HEK293 (cell line): ENCODE results near the gene SFMBT2.
"Not testable (repeated sequence)": the region's sequence is repeated elsewhere in the genome, so short reads cannot be mapped to it uniquely, and the experiment has no call there.

ENCODE experiments used
- CTCF ChIA-PET: fragments of 350-600 bp; formaldehyde crosslinking; extraction: SDS; loops from one replicate; lab custom pipeline; 2021; ENCODE audit warnings: antibody characterized with exemption; lab: Yijun Ruan, JAX
- POLR2A ChIA-PET: fragments of 300-600 bp; formaldehyde crosslinking; extraction: SDS; loops from one replicate; lab custom pipeline; 2020; ENCODE audit warnings: antibody characterized with exemption, inconsistent platforms; lab: Yijun Ruan, JAX
- H3K27ac ChIP-seq: fragments of 200-500 bp; sonication (Bioruptor generic); 2 replicates; pipeline ENCODE4 v1.5.1; 2014; ENCODE audit warnings: low read depth, low read length, control low read depth, inconsistent platforms; ENCODE audit errors: extremely low read depth
- H3K36me3 ChIP-seq, 2 experiments: fragments of 200-500 bp in 1 of 2; sonication (Bioruptor generic) in 1 of 2; 1 replicate in 1 of 2; 2 replicates in 1 of 2; pipeline ENCODE4 v1.5.1; 2014 to 2017; ENCODE audit warnings: inconsistent platforms in 2 of 2, low read length in 2 of 2; ENCODE audit not compliant: control insufficient read depth in 2 of 2, insufficient read depth in 1 of 2
- H3K4me1 ChIP-seq: fragments of 200-500 bp; sonication (Bioruptor generic); 2 replicates; pipeline ENCODE4 v1.5.1; 2014; ENCODE audit warnings: mild to moderate bottlenecking, low read length, inconsistent platforms; ENCODE audit not compliant: control insufficient read depth, insufficient read depth
- H3K4me3 ChIP-seq: 2 replicates; pipeline ENCODE4 v1.5.1; 2011; ENCODE audit warnings: low read depth, mild to moderate bottlenecking, control low read depth, low read length, moderate library complexity
- H3K9me3 ChIP-seq: fragments of 200-500 bp; sonication (Bioruptor generic); 2 replicates; pipeline ENCODE4 v1.5.1; 2014; ENCODE audit warnings: low read depth, low read length, inconsistent platforms; ENCODE audit not compliant: control insufficient read depth, insufficient read depth
- GLI2 ChIP-seq: fragments of 450-650 bp; formaldehyde crosslinking; IDR thresholded peaks from 2 replicates; pipeline ENCODE4; 2017; ENCODE audit warnings: missing biosample characterization, missing genetic modification characterization, low read depth, borderline replicate concordance
- IKZF3 ChIP-seq: fragments of 450-650 bp; IDR thresholded peaks from 2 replicates; pipeline ENCODE4 v1.5.0; 2018; ENCODE audit warnings: missing biosample characterization, mild to moderate bottlenecking, missing genetic modification characterization, moderate library complexity
- OSR2 ChIP-seq: fragments of 450-650 bp; formaldehyde crosslinking; IDR thresholded peaks from 2 replicates; pipeline ENCODE4 v1.5.1; 2016; ENCODE audit warnings: missing biosample characterization, missing genetic modification characterization
- OVOL3 ChIP-seq: fragments of 450-650 bp; formaldehyde crosslinking; IDR thresholded peaks from 2 replicates; pipeline ENCODE4 v1.5.1; 2016; ENCODE audit warnings: missing biosample characterization, missing genetic modification characterization
- WT1 ChIP-seq: fragments of 450-650 bp; formaldehyde crosslinking; IDR thresholded peaks from 2 replicates; pipeline ENCODE4 v1.5.1; 2016; ENCODE audit warnings: missing biosample characterization, missing genetic modification characterization
- ZBTB17 ChIP-seq: fragments of 450-650 bp; formaldehyde crosslinking; IDR thresholded peaks from 2 replicates; pipeline ENCODE4 v1.5.1; 2016; ENCODE audit warnings: missing biosample characterization, missing genetic modification characterization
- ZNF121 ChIP-seq: fragments of 450-650 bp; formaldehyde crosslinking; IDR thresholded peaks from 2 replicates; pipeline ENCODE4 v1.5.1; 2016; ENCODE audit warnings: missing biosample characterization, missing genetic modification characterization
- ZNF2 ChIP-seq: fragments of 450-650 bp; formaldehyde crosslinking; IDR thresholded peaks from 2 replicates; pipeline ENCODE4 v1.5.1; 2016; ENCODE audit warnings: missing biosample characterization, missing genetic modification characterization
- ZNF24 ChIP-seq: fragments of 450-650 bp; formaldehyde crosslinking; IDR thresholded peaks from 2 replicates; pipeline ENCODE4 v1.5.1; 2016; ENCODE audit warnings: missing biosample characterization, missing genetic modification characterization
- ZNF366 ChIP-seq: fragments of 450-650 bp; formaldehyde crosslinking; conservative IDR thresholded peaks from 2 replicates; pipeline ENCODE4 v1.5.1; 2016; ENCODE audit warnings: missing biosample characterization, missing genetic modification characterization
- ZNF394 ChIP-seq: fragments of 450-650 bp; formaldehyde crosslinking; IDR thresholded peaks from 2 replicates; pipeline ENCODE4 v1.5.1; 2016; ENCODE audit warnings: missing biosample characterization, missing genetic modification characterization, mild to moderate bottlenecking, moderate library complexity, borderline replicate concordance
- ZNF600 ChIP-seq: fragments of 450-650 bp; formaldehyde crosslinking; IDR thresholded peaks from 2 replicates; pipeline ENCODE4 v1.5.1; 2016; ENCODE audit warnings: missing biosample characterization, missing genetic modification characterization
- ZNF629 ChIP-seq: fragments of 450-650 bp; formaldehyde crosslinking; IDR thresholded peaks from 2 replicates; pipeline ENCODE4 v1.5.1; 2017; ENCODE audit warnings: missing biosample characterization, missing genetic modification characterization
- ZNF843 ChIP-seq: fragments of 450-650 bp; formaldehyde crosslinking; IDR thresholded peaks from 2 replicates; pipeline ENCODE4 v1.5.1; 2016; ENCODE audit warnings: missing biosample characterization, missing genetic modification characterization
- ZXDB ChIP-seq: fragments of 450-650 bp; formaldehyde crosslinking; IDR thresholded peaks from 2 replicates; pipeline ENCODE4 v1.5.1; 2016; ENCODE audit warnings: missing biosample characterization, missing genetic modification characterization
- TF ChIP-seq, protein P1 (sequence below): fragments of 450-650 bp; formaldehyde crosslinking; IDR thresholded peaks from 2 replicates; pipeline ENCODE4 v1.5.1; 2016; ENCODE audit warnings: missing biosample characterization, missing genetic modification characterization
- TF ChIP-seq, protein P2 (sequence below): fragments of 450-650 bp; formaldehyde crosslinking; IDR thresholded peaks from 2 replicates; pipeline ENCODE4 v1.5.1; 2016; ENCODE audit warnings: missing biosample characterization, missing genetic modification characterization
- TF ChIP-seq, protein P3 (sequence below): fragments of 450-650 bp; formaldehyde crosslinking; IDR thresholded peaks from 2 replicates; pipeline ENCODE4 v1.5.1; 2017; ENCODE audit warnings: missing biosample characterization, missing genetic modification characterization
- TF ChIP-seq, protein P4 (sequence below): fragments of 450-650 bp; formaldehyde crosslinking; IDR thresholded peaks from 2 replicates; pipeline ENCODE4 v1.5.1; 2017; ENCODE audit warnings: missing biosample characterization, missing genetic modification characterization
- TF ChIP-seq, protein P5 (sequence below): fragments of 450-650 bp; IDR thresholded peaks from 2 replicates; pipeline ENCODE4 v1.5.1; 2018; ENCODE audit warnings: missing biosample characterization, mild to moderate bottlenecking, missing genetic modification characterization
- TF ChIP-seq, protein P6 (sequence below): fragments of 450-650 bp; formaldehyde crosslinking; IDR thresholded peaks from 2 replicates; pipeline ENCODE4 v1.5.1; 2016; ENCODE audit warnings: missing biosample characterization, missing genetic modification characterization, borderline replicate concordance
- TF ChIP-seq, protein P7 (sequence below): fragments of 450-650 bp; formaldehyde crosslinking; IDR thresholded peaks from 2 replicates; pipeline ENCODE4 v1.5.1; 2016; ENCODE audit warnings: missing biosample characterization, missing genetic modification characterization

The SFMBT2 gene

DNA sequence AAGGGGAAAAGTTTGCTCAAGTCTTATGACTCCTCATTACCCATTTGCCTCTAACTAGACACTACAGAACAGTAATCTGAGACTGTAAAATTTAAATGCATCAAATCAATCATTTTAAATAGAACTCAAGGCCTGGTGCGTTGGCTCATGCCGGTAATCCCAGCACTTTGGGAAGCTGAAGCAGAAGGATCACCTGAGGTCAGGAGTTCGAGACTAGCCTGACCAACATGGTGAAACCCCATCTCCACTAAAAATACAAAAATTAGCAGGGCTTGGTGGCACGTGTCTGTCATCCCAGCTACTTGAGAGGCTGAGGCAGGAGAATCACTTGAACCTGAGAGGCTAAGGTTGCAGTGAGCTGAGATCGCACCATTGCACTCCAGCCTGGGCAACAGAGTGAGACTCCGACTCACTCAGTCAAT, 20.1 kb downstream of the SFMBT2 start:
- H3K9me3 ChIP-seq, H3K4me3 ChIP-seq, CTCF ChIA-PET, H3K36me3 ChIP-seq, H3K27ac ChIP-seq, POLR2A ChIA-PET: not testable (repeated sequence)
- peaks cover 18% of the 10 kb centered on the region for H3K4me1 ChIP-seq
- TF ChIP-seq, protein P1, sequence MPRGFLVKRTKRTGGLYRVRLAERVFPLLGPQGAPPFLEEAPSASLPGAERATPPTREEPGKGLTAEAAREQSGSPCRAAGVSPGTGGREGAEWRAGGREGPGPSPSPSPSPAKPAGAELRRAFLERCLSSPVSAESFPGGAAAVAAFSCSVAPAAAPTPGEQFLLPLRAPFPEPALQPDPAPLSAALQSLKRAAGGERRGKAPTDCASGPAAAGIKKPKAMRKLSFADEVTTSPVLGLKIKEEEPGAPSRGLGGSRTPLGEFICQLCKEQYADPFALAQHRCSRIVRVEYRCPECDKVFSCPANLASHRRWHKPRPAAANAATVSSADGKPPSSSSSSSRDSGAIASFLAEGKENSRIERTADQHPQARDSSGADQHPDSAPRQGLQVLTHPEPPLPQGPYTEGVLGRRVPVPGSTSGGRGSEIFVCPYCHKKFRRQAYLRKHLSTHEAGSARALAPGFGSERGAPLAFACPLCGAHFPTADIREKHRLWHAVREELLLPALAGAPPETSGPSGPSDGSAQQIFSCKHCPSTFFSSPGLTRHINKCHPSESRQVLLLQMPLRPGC (tag by site-specific recombination) = peak; percentile 80
- 0 out of 2 replicates have a peak, but pooled peaks have one; percentile 26 for TF ChIP-seq OVOL3
- peak; percentile 80 for TF ChIP-seq ZNF2 (tag by site-specific recombination)
- TF ChIP-seq, protein P2, sequence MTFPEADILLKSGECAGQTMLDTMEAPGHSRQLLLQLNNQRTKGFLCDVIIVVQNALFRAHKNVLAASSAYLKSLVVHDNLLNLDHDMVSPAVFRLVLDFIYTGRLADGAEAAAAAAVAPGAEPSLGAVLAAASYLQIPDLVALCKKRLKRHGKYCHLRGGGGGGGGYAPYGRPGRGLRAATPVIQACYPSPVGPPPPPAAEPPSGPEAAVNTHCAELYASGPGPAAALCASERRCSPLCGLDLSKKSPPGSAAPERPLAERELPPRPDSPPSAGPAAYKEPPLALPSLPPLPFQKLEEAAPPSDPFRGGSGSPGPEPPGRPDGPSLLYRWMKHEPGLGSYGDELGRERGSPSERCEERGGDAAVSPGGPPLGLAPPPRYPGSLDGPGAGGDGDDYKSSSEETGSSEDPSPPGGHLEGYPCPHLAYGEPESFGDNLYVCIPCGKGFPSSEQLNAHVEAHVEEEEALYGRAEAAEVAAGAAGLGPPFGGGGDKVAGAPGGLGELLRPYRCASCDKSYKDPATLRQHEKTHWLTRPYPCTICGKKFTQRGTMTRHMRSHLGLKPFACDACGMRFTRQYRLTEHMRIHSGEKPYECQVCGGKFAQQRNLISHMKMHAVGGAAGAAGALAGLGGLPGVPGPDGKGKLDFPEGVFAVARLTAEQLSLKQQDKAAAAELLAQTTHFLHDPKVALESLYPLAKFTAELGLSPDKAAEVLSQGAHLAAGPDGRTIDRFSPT = peak; percentile 52; the same call in 1 of the 2 replicates
- peak; percentile 52; the same call in 1 of the 2 replicates for TF ChIP-seq ZNF366
- TF ChIP-seq, protein P3, sequence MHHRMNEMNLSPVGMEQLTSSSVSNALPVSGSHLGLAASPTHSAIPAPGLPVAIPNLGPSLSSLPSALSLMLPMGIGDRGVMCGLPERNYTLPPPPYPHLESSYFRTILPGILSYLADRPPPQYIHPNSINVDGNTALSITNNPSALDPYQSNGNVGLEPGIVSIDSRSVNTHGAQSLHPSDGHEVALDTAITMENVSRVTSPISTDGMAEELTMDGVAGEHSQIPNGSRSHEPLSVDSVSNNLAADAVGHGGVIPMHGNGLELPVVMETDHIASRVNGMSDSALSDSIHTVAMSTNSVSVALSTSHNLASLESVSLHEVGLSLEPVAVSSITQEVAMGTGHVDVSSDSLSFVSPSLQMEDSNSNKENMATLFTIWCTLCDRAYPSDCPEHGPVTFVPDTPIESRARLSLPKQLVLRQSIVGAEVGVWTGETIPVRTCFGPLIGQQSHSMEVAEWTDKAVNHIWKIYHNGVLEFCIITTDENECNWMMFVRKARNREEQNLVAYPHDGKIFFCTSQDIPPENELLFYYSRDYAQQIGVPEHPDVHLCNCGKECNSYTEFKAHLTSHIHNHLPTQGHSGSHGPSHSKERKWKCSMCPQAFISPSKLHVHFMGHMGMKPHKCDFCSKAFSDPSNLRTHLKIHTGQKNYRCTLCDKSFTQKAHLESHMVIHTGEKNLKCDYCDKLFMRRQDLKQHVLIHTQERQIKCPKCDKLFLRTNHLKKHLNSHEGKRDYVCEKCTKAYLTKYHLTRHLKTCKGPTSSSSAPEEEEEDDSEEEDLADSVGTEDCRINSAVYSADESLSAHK (tag by site-specific recombination) = peak; percentile 71
- TF ChIP-seq ZNF121 = peak; percentile 98
- TF ChIP-seq ZNF394 (tag by site-specific recombination) = peak; percentile 66; the same call in 1 of the 2 replicates
- TF ChIP-seq, protein P4, sequence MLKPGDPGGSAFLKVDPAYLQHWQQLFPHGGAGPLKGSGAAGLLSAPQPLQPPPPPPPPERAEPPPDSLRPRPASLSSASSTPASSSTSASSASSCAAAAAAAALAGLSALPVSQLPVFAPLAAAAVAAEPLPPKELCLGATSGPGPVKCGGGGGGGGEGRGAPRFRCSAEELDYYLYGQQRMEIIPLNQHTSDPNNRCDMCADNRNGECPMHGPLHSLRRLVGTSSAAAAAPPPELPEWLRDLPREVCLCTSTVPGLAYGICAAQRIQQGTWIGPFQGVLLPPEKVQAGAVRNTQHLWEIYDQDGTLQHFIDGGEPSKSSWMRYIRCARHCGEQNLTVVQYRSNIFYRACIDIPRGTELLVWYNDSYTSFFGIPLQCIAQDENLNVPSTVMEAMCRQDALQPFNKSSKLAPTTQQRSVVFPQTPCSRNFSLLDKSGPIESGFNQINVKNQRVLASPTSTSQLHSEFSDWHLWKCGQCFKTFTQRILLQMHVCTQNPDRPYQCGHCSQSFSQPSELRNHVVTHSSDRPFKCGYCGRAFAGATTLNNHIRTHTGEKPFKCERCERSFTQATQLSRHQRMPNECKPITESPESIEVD (tag by site-specific recombination) = peak; percentile 81
- TF ChIP-seq ZNF24 = 0 out of 2 replicates have a peak, but pooled peaks have one; percentile 50
- peak; percentile 53; the same call in 1 of the 2 replicates for TF ChIP-seq ZNF629 (tag by site-specific recombination)
- TF ChIP-seq, protein P5, sequence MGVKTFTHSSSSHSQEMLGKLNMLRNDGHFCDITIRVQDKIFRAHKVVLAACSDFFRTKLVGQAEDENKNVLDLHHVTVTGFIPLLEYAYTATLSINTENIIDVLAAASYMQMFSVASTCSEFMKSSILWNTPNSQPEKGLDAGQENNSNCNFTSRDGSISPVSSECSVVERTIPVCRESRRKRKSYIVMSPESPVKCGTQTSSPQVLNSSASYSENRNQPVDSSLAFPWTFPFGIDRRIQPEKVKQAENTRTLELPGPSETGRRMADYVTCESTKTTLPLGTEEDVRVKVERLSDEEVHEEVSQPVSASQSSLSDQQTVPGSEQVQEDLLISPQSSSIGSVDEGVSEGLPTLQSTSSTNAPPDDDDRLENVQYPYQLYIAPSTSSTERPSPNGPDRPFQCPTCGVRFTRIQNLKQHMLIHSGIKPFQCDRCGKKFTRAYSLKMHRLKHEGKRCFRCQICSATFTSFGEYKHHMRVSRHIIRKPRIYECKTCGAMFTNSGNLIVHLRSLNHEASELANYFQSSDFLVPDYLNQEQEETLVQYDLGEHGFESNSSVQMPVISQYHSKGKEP (tag by site-specific recombination) = peak; percentile 85
- peak; percentile 52 for TF ChIP-seq ZNF600 (tag by site-specific recombination)
- TF ChIP-seq GLI2 (tag by site-specific recombination) = peak; percentile 72
- TF ChIP-seq, protein P6, sequence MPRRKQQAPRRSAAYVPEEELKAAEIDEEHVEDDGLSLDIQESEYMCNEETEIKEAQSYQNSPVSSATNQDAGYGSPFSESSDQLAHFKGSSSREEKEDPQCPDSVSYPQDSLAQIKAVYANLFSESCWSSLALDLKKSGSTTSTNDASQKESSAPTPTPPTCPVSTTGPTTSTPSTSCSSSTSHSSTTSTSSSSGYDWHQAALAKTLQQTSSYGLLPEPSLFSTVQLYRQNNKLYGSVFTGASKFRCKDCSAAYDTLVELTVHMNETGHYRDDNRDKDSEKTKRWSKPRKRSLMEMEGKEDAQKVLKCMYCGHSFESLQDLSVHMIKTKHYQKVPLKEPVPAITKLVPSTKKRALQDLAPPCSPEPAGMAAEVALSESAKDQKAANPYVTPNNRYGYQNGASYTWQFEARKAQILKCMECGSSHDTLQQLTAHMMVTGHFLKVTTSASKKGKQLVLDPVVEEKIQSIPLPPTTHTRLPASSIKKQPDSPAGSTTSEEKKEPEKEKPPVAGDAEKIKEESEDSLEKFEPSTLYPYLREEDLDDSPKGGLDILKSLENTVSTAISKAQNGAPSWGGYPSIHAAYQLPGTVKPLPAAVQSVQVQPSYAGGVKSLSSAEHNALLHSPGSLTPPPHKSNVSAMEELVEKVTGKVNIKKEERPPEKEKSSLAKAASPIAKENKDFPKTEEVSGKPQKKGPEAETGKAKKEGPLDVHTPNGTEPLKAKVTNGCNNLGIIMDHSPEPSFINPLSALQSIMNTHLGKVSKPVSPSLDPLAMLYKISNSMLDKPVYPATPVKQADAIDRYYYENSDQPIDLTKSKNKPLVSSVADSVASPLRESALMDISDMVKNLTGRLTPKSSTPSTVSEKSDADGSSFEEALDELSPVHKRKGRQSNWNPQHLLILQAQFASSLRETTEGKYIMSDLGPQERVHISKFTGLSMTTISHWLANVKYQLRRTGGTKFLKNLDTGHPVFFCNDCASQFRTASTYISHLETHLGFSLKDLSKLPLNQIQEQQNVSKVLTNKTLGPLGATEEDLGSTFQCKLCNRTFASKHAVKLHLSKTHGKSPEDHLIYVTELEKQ (tag by site-specific recombination) = peak; percentile 53; the same call in 1 of the 2 replicates
- TF ChIP-seq IKZF3 (tag by site-specific recombination) = peak; percentile 90
- TF ChIP-seq ZXDB = 0 out of 2 replicates have a peak, but pooled peaks have one; percentile 14
- TF ChIP-seq, protein P7, sequence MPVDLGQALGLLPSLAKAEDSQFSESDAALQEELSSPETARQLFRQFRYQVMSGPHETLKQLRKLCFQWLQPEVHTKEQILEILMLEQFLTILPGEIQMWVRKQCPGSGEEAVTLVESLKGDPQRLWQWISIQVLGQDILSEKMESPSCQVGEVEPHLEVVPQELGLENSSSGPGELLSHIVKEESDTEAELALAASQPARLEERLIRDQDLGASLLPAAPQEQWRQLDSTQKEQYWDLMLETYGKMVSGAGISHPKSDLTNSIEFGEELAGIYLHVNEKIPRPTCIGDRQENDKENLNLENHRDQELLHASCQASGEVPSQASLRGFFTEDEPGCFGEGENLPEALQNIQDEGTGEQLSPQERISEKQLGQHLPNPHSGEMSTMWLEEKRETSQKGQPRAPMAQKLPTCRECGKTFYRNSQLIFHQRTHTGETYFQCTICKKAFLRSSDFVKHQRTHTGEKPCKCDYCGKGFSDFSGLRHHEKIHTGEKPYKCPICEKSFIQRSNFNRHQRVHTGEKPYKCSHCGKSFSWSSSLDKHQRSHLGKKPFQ (tag by site-specific recombination) = peak; percentile 58; the same call in 1 of the 2 replicates
- TF ChIP-seq OSR2 (tag by site-specific recombination) = peak; percentile 82
- TF ChIP-seq ZNF843 (tag by site-specific recombination) = peak; percentile 82
- TF ChIP-seq ZBTB17 = 0 out of 2 replicates have a peak, but pooled peaks have one; percentile 52
- 0 out of 2 replicates have a peak, but pooled peaks have one; percentile 63 for TF ChIP-seq WT1
